Spleen (tissue), 7 donors: ENCODE measurements around the gene CD55.

ENCODE experiments used
- POLR2AphosphoS5 ChIP-seq, 3 donors: sonication (generic); formaldehyde crosslinking; IDR thresholded peaks; one replicate each; pipeline ENCODE4 v1.5.1; 2017; ENCODE audit warnings: antibody characterized with exemption in 3 of 3
- TF ChIP-seq, protein P1 (sequence below), 11 experiments: fragments of 200-600 bp in 7 of 11; fragments of 450-650 bp in 4 of 11; sonication (generic) in 4 of 11; IDR thresholded peaks in 8 of 11; conservative IDR thresholded peaks in 3 of 11; 1 replicate in 7 of 11; 2 replicates in 4 of 11; pipeline versions ENCODE4 v1.4.0 to v1.8.0; 2016 to 2021; ENCODE audit warnings: antibody characterized with exemption in 11 of 11, inconsistent platforms in 4 of 11, mild to moderate bottlenecking in 1 of 11
- donor health status: DM: no; HTN: no; CAD: no; lungs with moderate emphysema.
- donor health status: DM: no; HTN: no; CAD: no.
- donor health status: DM: no; HTN: no; CAD: no.

DNA sequence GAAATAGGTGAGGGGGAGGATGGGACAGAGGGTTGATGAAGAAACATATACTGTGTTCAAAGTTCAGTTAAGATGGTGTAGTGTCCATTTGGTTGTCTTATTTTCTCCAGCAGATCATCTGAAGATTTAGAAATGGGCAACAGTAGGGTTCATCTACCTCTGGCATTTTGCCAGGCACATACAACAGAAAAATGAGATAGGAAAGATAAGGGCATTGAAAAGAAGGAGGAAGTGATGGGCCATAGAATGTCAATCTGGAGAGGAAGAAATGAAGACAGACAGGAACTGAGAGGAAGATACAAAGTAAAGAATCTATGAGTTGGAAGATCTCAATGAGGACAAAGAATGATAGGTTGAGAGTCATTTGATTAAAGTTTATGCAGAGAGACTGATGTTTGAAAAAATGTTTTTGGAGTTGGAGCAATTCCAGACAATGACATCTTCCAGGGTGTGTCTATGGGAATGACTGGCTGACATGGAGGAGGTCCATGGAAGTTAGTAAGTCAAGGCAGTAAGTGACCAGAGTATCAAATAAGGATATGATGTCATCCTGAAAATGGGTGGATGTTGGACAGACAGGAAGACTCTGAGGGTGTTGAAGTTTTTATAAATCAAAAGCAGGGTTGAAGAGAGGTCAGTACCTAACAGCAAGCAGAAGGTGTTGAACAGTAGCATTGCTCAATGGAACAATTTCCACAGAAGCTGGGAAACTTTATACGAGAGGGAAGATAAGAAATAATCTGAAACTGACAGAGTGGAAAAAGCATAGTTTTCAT lies 18.7 kb upstream of the CD55 start:
- TF ChIP-seq, protein P1, sequence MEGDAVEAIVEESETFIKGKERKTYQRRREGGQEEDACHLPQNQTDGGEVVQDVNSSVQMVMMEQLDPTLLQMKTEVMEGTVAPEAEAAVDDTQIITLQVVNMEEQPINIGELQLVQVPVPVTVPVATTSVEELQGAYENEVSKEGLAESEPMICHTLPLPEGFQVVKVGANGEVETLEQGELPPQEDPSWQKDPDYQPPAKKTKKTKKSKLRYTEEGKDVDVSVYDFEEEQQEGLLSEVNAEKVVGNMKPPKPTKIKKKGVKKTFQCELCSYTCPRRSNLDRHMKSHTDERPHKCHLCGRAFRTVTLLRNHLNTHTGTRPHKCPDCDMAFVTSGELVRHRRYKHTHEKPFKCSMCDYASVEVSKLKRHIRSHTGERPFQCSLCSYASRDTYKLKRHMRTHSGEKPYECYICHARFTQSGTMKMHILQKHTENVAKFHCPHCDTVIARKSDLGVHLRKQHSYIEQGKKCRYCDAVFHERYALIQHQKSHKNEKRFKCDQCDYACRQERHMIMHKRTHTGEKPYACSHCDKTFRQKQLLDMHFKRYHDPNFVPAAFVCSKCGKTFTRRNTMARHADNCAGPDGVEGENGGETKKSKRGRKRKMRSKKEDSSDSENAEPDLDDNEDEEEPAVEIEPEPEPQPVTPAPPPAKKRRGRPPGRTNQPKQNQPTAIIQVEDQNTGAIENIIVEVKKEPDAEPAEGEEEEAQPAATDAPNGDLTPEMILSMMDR (IDR thresholded peaks at IDR 0.05 in 8 of 11, conservative IDR thresholded peaks at IDR 0.05 in 3 of 11), result no peak
- TF ChIP-seq POLR2AphosphoS5 (IDR thresholded peaks at IDR 0.05), result no peak
